Tibial nerve (tissue), 4 donors: Measurements from ENCODE around the gene GIT1.

Source experiments
- EP300 ChIP-seq, 2 donors: sonication (generic); formaldehyde crosslinking; IDR thresholded peaks; one replicate each; pipeline ENCODE4 v1.6.1; 2017; ENCODE audit warnings: antibody characterized with exemption in 2 of 2, mild to moderate bottlenecking in 1 of 2
- POLR2A ChIP-seq, 2 donors: fragments of 450-650 bp; IDR thresholded peaks; one replicate each; pipeline ENCODE4 v1.6.1; 2017; ENCODE audit warnings: antibody characterized with exemption in 2 of 2, mild to moderate bottlenecking in 2 of 2, moderate library complexity in 2 of 2
- TF ChIP-seq, protein P1 (sequence below), 5 experiments: fragments of 200-600 bp in 3 of 5; fragments of 450-650 bp in 2 of 5; sonication (generic) in 3 of 5; IDR thresholded peaks; one replicate each; pipeline ENCODE4 v1.5.1; 2016 to 2019; ENCODE audit warnings: antibody characterized with exemption in 5 of 5, mild to moderate bottlenecking in 3 of 5, moderate library complexity in 2 of 5

GRCh38 chr17:29581583-29582253, 7.7 kb downstream of the GIT1 start:
- TF ChIP-seq, protein P1, sequence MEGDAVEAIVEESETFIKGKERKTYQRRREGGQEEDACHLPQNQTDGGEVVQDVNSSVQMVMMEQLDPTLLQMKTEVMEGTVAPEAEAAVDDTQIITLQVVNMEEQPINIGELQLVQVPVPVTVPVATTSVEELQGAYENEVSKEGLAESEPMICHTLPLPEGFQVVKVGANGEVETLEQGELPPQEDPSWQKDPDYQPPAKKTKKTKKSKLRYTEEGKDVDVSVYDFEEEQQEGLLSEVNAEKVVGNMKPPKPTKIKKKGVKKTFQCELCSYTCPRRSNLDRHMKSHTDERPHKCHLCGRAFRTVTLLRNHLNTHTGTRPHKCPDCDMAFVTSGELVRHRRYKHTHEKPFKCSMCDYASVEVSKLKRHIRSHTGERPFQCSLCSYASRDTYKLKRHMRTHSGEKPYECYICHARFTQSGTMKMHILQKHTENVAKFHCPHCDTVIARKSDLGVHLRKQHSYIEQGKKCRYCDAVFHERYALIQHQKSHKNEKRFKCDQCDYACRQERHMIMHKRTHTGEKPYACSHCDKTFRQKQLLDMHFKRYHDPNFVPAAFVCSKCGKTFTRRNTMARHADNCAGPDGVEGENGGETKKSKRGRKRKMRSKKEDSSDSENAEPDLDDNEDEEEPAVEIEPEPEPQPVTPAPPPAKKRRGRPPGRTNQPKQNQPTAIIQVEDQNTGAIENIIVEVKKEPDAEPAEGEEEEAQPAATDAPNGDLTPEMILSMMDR (IDR thresholded peaks at IDR 0.05), result no peak
- TF ChIP-seq EP300 (IDR thresholded peaks at IDR 0.05) (no peak), POLR2A (IDR thresholded peaks at IDR 0.05) (no peak)
